ENCODE measurements around the gene FKBP2. TPM values are rescaled to one million over a fixed set of nuclear protein-coding genes. Genes with fewer than 3 reads are reported as not detected.

FKBP2 gene
- total and polyA plus RNA-seq, 2 of the 4 experiments (the other 2 are of a cell fraction): 36.2 to 76.4 TPM

DNA sequence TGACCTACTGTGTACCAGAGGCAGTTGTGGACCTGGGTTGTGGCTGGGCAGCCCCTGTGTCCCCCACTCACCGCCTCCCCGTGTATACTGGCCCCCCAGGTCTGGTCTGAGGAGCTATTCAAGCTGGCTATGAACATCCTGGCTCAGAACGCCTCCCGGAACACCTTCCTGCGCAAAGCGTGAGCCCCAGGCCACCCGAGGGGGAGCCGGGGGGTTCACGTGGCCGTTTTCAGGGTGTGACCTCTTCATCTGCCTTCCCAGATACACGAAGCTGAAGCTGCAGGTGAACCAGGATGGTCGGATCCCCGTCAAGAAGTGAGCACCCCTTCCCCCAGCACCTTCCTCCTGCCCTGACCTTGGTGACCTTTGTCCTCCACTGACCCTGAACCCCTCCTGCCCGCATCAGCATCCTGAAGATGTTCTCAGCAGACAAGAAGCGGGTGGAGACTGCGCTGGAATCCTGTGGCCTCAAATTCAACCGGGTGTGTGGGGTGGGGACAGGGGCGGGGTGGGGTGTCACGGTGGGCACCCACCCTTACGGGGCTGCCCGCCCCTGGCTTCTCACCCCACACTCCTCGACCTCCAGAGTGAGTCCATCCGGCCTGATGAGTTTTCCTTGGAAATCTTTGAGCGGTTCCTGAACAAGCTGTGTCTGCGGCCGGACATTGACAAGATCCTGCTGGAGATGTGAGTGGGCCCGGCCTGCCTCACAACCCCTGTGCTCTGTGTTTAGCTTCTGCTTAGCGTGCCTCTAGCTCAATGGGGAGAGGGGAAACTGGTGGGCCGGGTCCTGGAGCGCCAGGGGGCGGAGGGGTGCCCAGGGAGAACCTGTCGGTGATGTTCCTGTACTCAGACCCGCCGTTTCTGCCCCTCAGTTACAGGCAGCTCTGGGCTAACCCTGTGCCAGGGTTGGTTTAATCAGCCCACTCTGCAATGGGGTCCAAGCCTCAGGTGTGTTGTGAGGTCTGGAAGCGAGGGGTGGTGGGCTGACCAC is 14.5 kb downstream of the FKBP2 start:
- H3K14ac ChIP-seq (replicated peaks; ENCODE audit: low read depth, low read length): no peak overlapping the region
- DNase-seq: no peak
- no peaks in the 10 kb centered on the region for H3K9me1 ChIP-seq (ENCODE audit: insufficient read depth, low read length)
- H2AK9ac ChIP-seq (replicated peaks; ENCODE audit: low read depth, low read length, poor library complexity): no peak overlapping the region
- peaks cover 44% of the 10 kb centered on the region for H3K36me3 ChIP-seq (ENCODE audit: control insufficient read depth, insufficient read depth, low read length)
- in situ Hi-C loops (cut with MboI; ENCODE audit: low sequenced_read_pairs): no loop called here
- no peak overlapping the region for H2BK5ac ChIP-seq (ENCODE audit: low read depth, low read length, poor library complexity, severe bottlenecking)
- H2AK5ac ChIP-seq (ENCODE audit: low read depth, low read length): no peak overlapping the region
- no peak overlapping the region for H3K23ac ChIP-seq (ENCODE audit: low read depth, low read length)
- H3K18ac ChIP-seq (ENCODE audit: low read depth, low read length): no peak overlapping the region
- WGBS, 2 experiments (ENCODE audit: extremely low coverage in 2 of 2, insufficient read length in 1 of 2): 90% methylated on average over 8 of the region's 35 CpGs; no CpG with 5 or more reads in 1 of the 2 experiments
- no peak overlapping the region for H4K5ac ChIP-seq (ENCODE audit: low read depth, low read length)
- no peaks in the 10 kb centered on the region for H3K9me3 ChIP-seq (ENCODE audit: control insufficient read depth, insufficient read depth, low read length)
- no peak for TF ChIP-seq RCOR1 (IDR thresholded peaks at IDR 0.05; ENCODE audit: insufficient replicate concordance, low read length)
- no peak for TF ChIP-seq MXI1 (IDR thresholded peaks at IDR 0.05; ENCODE audit: borderline replicate concordance, low read depth, low read length)
- no peak for TF ChIP-seq ELK1 (IDR thresholded peaks at IDR 0.05; ENCODE audit: borderline replicate concordance, low read depth, low read length)
- no peak for TF ChIP-seq CEBPB (IDR thresholded peaks at IDR 0.05; ENCODE audit: low read depth, low read length)
- TF ChIP-seq, protein P1, sequence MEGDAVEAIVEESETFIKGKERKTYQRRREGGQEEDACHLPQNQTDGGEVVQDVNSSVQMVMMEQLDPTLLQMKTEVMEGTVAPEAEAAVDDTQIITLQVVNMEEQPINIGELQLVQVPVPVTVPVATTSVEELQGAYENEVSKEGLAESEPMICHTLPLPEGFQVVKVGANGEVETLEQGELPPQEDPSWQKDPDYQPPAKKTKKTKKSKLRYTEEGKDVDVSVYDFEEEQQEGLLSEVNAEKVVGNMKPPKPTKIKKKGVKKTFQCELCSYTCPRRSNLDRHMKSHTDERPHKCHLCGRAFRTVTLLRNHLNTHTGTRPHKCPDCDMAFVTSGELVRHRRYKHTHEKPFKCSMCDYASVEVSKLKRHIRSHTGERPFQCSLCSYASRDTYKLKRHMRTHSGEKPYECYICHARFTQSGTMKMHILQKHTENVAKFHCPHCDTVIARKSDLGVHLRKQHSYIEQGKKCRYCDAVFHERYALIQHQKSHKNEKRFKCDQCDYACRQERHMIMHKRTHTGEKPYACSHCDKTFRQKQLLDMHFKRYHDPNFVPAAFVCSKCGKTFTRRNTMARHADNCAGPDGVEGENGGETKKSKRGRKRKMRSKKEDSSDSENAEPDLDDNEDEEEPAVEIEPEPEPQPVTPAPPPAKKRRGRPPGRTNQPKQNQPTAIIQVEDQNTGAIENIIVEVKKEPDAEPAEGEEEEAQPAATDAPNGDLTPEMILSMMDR (conservative IDR thresholded peaks at IDR 0.05; ENCODE audit: low read depth, low read length): no peak
- TF ChIP-seq, protein P2, sequence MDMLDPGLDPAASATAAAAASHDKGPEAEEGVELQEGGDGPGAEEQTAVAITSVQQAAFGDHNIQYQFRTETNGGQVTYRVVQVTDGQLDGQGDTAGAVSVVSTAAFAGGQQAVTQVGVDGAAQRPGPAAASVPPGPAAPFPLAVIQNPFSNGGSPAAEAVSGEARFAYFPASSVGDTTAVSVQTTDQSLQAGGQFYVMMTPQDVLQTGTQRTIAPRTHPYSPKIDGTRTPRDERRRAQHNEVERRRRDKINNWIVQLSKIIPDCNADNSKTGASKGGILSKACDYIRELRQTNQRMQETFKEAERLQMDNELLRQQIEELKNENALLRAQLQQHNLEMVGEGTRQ (IDR thresholded peaks at IDR 0.05; ENCODE audit: low read depth, low read length): no peak
- no peak for TF ChIP-seq RFX5 (IDR thresholded peaks at IDR 0.05; ENCODE audit: low read depth, low read length)
- TF ChIP-seq FOS (IDR thresholded peaks at IDR 0.05; ENCODE audit: low read depth, low read length): no peak
- TF ChIP-seq MAFK (IDR thresholded peaks at IDR 0.05; ENCODE audit: low read depth, low read length): no peak
- TF ChIP-seq NFE2L2 (IDR thresholded peaks at IDR 0.05; ENCODE audit: low read depth, low read length): no peak
- TF ChIP-seq MAZ (IDR thresholded peaks at IDR 0.05; ENCODE audit: borderline replicate concordance, low read depth, low read length): no peak
- TF ChIP-seq BHLHE40 (IDR thresholded peaks at IDR 0.05; ENCODE audit: low read depth, low read length): no peak
- TF ChIP-seq CHD1 (IDR thresholded peaks at IDR 0.05; ENCODE audit: low read depth, low read length): no peak
- no peak for TF ChIP-seq POLR2A (IDR thresholded peaks at IDR 0.05; ENCODE audit: low read depth, low read length)
- POLR2A ChIA-PET (ENCODE audit: unreplicated experiment): no interaction called here
- H2BK15ac ChIP-seq (ENCODE audit: low read depth, low read length): no peak overlapping the region
- H3K4me1 ChIP-seq (ENCODE audit: control insufficient read depth, insufficient read depth, low read length): peaks cover 10% of the 10 kb centered on the region
- H3K27me3 ChIP-seq (ENCODE audit: control insufficient read depth, insufficient read depth, low read length): no peaks in the 10 kb centered on the region
- ATAC-seq (ENCODE audit: low read depth): no peak
- no TSS peak for BruUV-seq (replicated peaks)
- H2BK20ac ChIP-seq (ENCODE audit: low read depth, low read length): no peak overlapping the region
- CTCF ChIA-PET: interaction anchor here (0.6 kb wide), 1 partner anchor 553 kb away, joined by 3 read pairs; no protein-coding TSS in a partner anchor
- peaks cover 5% of the 10 kb centered on the region; the same call in 1 of the 2 replicates for H4K20me1 ChIP-seq (ENCODE audit: insufficient read depth, low read length)
- no peak overlapping the region for H3K56ac ChIP-seq (ENCODE audit: extremely low read depth, insufficient read depth, low read length)
- H2BK120ac ChIP-seq (ENCODE audit: low read depth, low read length): no peak overlapping the region
- no peak overlapping the region for H2AFZ ChIP-seq (replicated peaks; ENCODE audit: low read length, poor library complexity)
- dilution Hi-C loops (cut with HindIII; ENCODE audit: low sequenced_read_pairs, unreplicated experiment): no loop called here
- H3K4me2 ChIP-seq (ENCODE audit: low read depth, low read length): no peak overlapping the region
- intact Hi-C loops (cut with micrococcal nuclease): no loop called here
- H3K4me3 ChIP-seq (ENCODE audit: insufficient read depth, low read depth, low read length): no peak overlapping the region
- peaks cover 14 to 75% of the 10 kb centered on the region in 2 experiments for H3K79me1 ChIP-seq (ENCODE audit: low read depth in 1 of 2, low read length in 2 of 2)
- H3K27ac ChIP-seq (ENCODE audit: insufficient read depth, low read length): no peak overlapping the region
- H3K4ac ChIP-seq (ENCODE audit: low read depth, low read length): no peak overlapping the region
- no peak overlapping the region for H3K9ac ChIP-seq (ENCODE audit: low read depth, low read length)
- no peak overlapping the region for H4K91ac ChIP-seq (ENCODE audit: insufficient read depth, low read depth, low read length)
- H4K8ac ChIP-seq (ENCODE audit: low read depth in 2 of 2, low read length in 2 of 2): no peak overlapping the region
